ENCODE results near the gene P2RY6. TPM values are rescaled to one million over a fixed set of nuclear protein-coding genes. Genes with fewer than 3 reads are reported as not detected.
A peak's percentile ranks its signal among the peaks of the same experiment; 100 is the strongest.

The P2RY6 gene
- total RNA-seq, 4 donors from 2014 or later = 1.8 to 2.8 (median 2.3) TPM

DNA sequence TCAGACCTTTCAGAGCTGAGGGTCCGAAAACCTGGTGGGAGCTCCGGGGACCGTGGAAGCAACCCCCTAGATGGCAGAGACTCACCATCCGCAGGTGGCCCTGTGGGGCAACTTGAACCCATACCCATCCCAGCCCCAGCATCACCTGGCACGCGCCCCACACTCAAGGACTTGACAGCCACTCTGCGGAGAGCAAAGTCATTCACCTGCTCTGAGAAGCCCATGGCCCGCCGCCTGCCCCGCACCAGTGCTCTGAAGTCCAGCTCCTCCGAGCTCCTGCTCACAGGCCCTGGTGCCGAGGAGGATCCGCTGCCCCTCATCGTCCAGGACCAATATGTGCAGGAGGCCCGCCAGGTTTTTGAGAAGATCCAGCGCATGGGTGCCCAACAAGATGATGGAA is 37.9 kb downstream of the P2RY6 start:
- peak overlapping the region; percentile 62 to 89 for H3K4me3 ChIP-seq
- ATAC-seq = no peak
- H3K27ac ChIP-seq = peak overlapping the region; percentile 96 to 99 (median 98)
- WGBS, 2 donors (ENCODE audit: low coverage in 1 of 2) = 20% methylated on average over 1 of the region's 16 CpGs; no CpG with 5 or more reads in 1 of the 2 donors
- TF ChIP-seq EP300 (IDR thresholded peaks at IDR 0.05) (no peak), POLR2A (IDR thresholded peaks at IDR 0.05) (no peak), POLR2AphosphoS5 (IDR thresholded peaks at IDR 0.05) (no peak)
- H3K36me3 ChIP-seq = peaks cover 0 to 8% of the 10 kb centered on the region in 2 donors
- peaks cover 0 to 81% (median 38%) of the 10 kb centered on the region in 3 donors for H3K4me1 ChIP-seq
- no peaks in the 10 kb centered on the region for H3K9me3 ChIP-seq
- H3K27me3 ChIP-seq = no peaks in the 10 kb centered on the region

DNA sequence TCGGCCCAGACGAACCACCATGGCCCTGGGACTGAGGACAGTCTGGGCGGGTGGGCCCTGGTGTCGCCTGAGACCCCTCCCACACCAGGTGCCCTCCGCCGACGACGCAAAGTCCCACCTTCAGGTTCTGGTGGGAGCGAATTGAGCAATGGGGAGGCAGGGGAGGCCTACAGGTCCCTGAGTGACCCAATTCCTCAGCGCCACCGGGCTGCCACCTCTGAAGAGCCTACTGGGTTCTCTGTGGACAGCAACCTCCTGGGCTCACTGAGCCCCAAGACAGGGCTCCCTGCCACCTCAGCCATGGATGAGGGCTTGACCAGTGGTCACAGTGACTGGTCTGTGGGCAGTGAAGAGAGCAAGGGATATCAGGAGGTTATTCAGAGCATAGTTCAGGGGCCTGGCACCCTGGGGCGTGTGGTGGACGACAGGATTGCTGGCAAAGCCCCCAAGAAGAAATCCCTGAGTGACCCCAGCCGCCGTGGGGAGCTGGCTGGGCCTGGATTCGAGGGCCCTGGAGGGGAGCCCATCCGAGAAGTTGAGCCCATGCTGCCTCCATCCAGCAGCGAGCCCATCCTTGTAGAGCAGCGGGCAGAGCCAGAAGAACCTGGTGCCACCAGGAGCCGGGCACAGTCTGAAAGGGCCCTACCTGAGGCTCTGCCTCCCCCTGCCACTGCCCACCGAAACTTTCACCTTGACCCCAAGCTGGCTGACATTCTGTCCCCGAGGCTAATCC is 38.7 kb downstream of the P2RY6 start:
- no peak for TF ChIP-seq POLR2A (IDR thresholded peaks at IDR 0.05)
- no peak for TF ChIP-seq POLR2AphosphoS5 (IDR thresholded peaks at IDR 0.05)
- no peak for TF ChIP-seq CTCF (IDR thresholded peaks at IDR 0.05)
- no peak for TF ChIP-seq EP300 (IDR thresholded peaks at IDR 0.05)
- Histone ChIP-seq H3K27ac (peak overlapping the region; percentile 96 to 99 (median 98)), H3K9me3 (no peaks in the 10 kb centered on the region), H3K27me3 (no peaks in the 10 kb centered on the region), H3K36me3 (peaks cover 0 to 8% of the 10 kb centered on the region in 2 donors), H3K4me3 (peak overlapping the region; percentile 62 to 89), H3K4me1 (peaks cover 0 to 89% (median 46%) of the 10 kb centered on the region in 3 donors)
- WGBS, 2 donors (ENCODE audit: low coverage in 1 of 2) = 0% methylated on average over 1 of the region's 22 CpGs; no CpG with 5 or more reads in 1 of the 2 donors
- no peak for ATAC-seq

GRCh38 chr11:73311394-73311869 is 39.3 kb downstream of the P2RY6 start:
- Histone ChIP-seq H3K9me3 (no peaks in the 10 kb centered on the region), H3K36me3 (peaks cover 0 to 8% of the 10 kb centered on the region in 2 donors), H3K27ac (peak overlapping the region; percentile 96 to 99 (median 98)), H3K4me1 (peaks cover 0 to 95% (median 52%) of the 10 kb centered on the region in 3 donors), H3K4me3 (peak overlapping the region; percentile 62 to 89), H3K27me3 (no peaks in the 10 kb centered on the region)
- ATAC-seq = no peak
- WGBS, 2 donors (ENCODE audit: low coverage in 1 of 2) = no CpG with 5 or more reads among the region's 18 CpGs
- TF ChIP-seq POLR2AphosphoS5 (IDR thresholded peaks at IDR 0.05) = no peak

DNA sequence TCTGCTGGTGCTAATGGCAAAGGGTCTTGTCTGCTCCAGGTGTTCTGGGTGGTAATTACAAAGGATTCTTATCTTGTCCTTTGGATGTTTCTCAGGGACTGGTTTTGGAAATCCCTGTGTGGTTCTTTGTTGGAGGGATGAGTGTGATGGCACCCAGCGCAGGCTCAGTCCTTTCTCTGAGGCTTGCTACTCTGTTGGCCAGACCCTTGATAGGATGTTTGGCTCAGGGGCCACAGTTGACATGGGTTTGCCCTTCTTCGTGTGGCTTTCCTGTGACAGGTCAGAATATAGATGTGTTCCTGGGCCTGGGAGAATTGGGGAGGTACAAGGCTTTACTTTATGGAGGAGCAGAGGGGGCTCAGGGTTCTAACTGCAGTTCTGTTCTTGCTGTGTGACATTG is 39.9 kb downstream of the P2RY6 start:
- no peak for ATAC-seq
- TF ChIP-seq POLR2AphosphoS5 (IDR thresholded peaks at IDR 0.05) (no peak), CTCF (IDR thresholded peaks at IDR 0.05) (no peak), EP300 (IDR thresholded peaks at IDR 0.05) (no peak), POLR2A (IDR thresholded peaks at IDR 0.05) (no peak)
- peaks cover 2 to 95% (median 54%) of the 10 kb centered on the region in 3 donors for H3K4me1 ChIP-seq

GRCh38 chr11:73312851-73313327 is 40.8 kb downstream of the P2RY6 start:
- TF ChIP-seq CTCF (IDR thresholded peaks at IDR 0.05) = no peak
- no peak for TF ChIP-seq EP300 (IDR thresholded peaks at IDR 0.05)
- TF ChIP-seq POLR2A (IDR thresholded peaks at IDR 0.05) = peak in 1 of 2 donors; percentile 25
- TF ChIP-seq POLR2AphosphoS5 (IDR thresholded peaks at IDR 0.05) = peak; percentile 39
- H3K9me3 ChIP-seq = no peaks in the 10 kb centered on the region
- peak overlapping the region; percentile 62 to 89 for H3K4me3 ChIP-seq
- WGBS, 2 donors (ENCODE audit: low coverage in 1 of 2) = 0 to 15% methylated on average over 1 to 4 of the region's 6 CpGs
- peak overlapping the region; percentile 70 to 99 (median 98) for H3K27ac ChIP-seq
- peaks cover 0 to 8% of the 10 kb centered on the region in 2 donors for H3K36me3 ChIP-seq
- peaks cover 3 to 96% (median 60%) of the 10 kb centered on the region in 3 donors for H3K4me1 ChIP-seq
- H3K27me3 ChIP-seq = no peaks in the 10 kb centered on the region
- ATAC-seq = no peak

More for the DNA sequence above, 39.9 kb downstream of the P2RY6 start:
- Histone ChIP-seq H3K36me3 (peaks cover 0 to 8% of the 10 kb centered on the region in 2 donors), H3K4me3 (peak overlapping the region; percentile 62 to 89), H3K27me3 (no peaks in the 10 kb centered on the region), H3K27ac (peak overlapping the region; percentile 96 to 99 (median 98)), H3K9me3 (no peaks in the 10 kb centered on the region)
- 20% methylated on average over 1 of the region's 2 CpGs; no CpG with 5 or more reads in 1 of the 2 donors for WGBS, 2 donors (ENCODE audit: low coverage in 1 of 2)
